Measurements from ENCODE around the gene SPDYE4.

The SPDYE4 gene

GRCh38 chr17:8712698-8713097, 45.6 kb downstream of the SPDYE4 start:
- DNase-seq (ENCODE audit: low read depth), result no peak

GRCh38 chr17:8711291-8711690, 47.1 kb downstream of the SPDYE4 start:
- no peak for DNase-seq (ENCODE audit: low read depth)

- DNase-seq (ENCODE audit: low read depth), result no peak
Observed at GRCh38 chr17:8710813-8711212, 47.5 kb downstream of the SPDYE4 start.

- no peak for DNase-seq (ENCODE audit: low read depth)
Observed at GRCh38 chr17:8709006-8709405, 49.3 kb downstream of the SPDYE4 start.

GRCh38 chr17:8708025-8708461, 50.3 kb downstream of the SPDYE4 start:
- no peak for DNase-seq (ENCODE audit: low read depth)

- no peak for DNase-seq (ENCODE audit: low read depth)
Observed at GRCh38 chr17:8707332-8708024, 50.9 kb downstream of the SPDYE4 start.

GRCh38 chr17:8706431-8706830, 51.9 kb downstream of the SPDYE4 start:
- DNase-seq (ENCODE audit: low read depth), result no peak

- DNase-seq (ENCODE audit: low read depth), result no peak
Observed at GRCh38 chr17:8705427-8705826, 52.9 kb downstream of the SPDYE4 start.

- DNase-seq (ENCODE audit: low read depth), result no peak
Observed at GRCh38 chr17:8703001-8703400, 55.3 kb downstream of the SPDYE4 start.

- DNase-seq (ENCODE audit: low read depth), result no peak
Observed at GRCh38 chr17:8701754-8702153, 56.6 kb downstream of the SPDYE4 start.

- DNase-seq (ENCODE audit: low read depth), result no peak
Observed at GRCh38 chr17:8701221-8701620, 57.1 kb downstream of the SPDYE4 start.

All from fibroblast of gingiva (primary cell).